DND-41 (cell line): ENCODE results near the gene ACAD10.

Experiments used
- EZH2 ChIP-seq: IDR thresholded peaks from 3 replicates; pipeline ENCODE4 v1.6.1; 2012; ENCODE audit warnings: borderline replicate concordance, low read depth, mild to moderate bottlenecking, moderate library complexity, low read length, inconsistent platforms; ENCODE audit not compliant: severe bottlenecking
- TF ChIP-seq, protein P1 (sequence below): IDR thresholded peaks from 2 replicates; pipeline ENCODE4 v1.5.1; 2012; ENCODE audit warnings: borderline replicate concordance, low read length, moderate library complexity, mild to moderate bottlenecking; ENCODE audit not compliant: poor library complexity, severe bottlenecking; ENCODE audit errors: extremely low read depth

- TF ChIP-seq, protein P1, sequence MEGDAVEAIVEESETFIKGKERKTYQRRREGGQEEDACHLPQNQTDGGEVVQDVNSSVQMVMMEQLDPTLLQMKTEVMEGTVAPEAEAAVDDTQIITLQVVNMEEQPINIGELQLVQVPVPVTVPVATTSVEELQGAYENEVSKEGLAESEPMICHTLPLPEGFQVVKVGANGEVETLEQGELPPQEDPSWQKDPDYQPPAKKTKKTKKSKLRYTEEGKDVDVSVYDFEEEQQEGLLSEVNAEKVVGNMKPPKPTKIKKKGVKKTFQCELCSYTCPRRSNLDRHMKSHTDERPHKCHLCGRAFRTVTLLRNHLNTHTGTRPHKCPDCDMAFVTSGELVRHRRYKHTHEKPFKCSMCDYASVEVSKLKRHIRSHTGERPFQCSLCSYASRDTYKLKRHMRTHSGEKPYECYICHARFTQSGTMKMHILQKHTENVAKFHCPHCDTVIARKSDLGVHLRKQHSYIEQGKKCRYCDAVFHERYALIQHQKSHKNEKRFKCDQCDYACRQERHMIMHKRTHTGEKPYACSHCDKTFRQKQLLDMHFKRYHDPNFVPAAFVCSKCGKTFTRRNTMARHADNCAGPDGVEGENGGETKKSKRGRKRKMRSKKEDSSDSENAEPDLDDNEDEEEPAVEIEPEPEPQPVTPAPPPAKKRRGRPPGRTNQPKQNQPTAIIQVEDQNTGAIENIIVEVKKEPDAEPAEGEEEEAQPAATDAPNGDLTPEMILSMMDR = no peak
- TF ChIP-seq EZH2 = no peak
These were observed 118.0 kb downstream of the ACAD10 start for GRCh38 chr12:111803851-111804250.
